Rectal smooth muscle tissue (tissue), 1 donor: ENCODE results near the gene HOXA10.

ENCODE experiments used
- H3K27ac ChIP-seq: one replicate; pipeline ENCODE4 v1.7.0; 2013; ENCODE audit warnings: low read depth, low read length, inconsistent platforms
- H3K27me3 ChIP-seq: one replicate; pipeline ENCODE4 v1.7.0; 2013; ENCODE audit warnings: low read length; ENCODE audit not compliant: control insufficient read depth, insufficient read depth
- H3K36me3 ChIP-seq: one replicate; pipeline ENCODE4 v1.7.0; 2013; ENCODE audit warnings: low read length; ENCODE audit not compliant: control insufficient read depth, insufficient read depth
- H3K4me1 ChIP-seq: one replicate; pipeline ENCODE4 v1.7.0; 2013; ENCODE audit warnings: low read length; ENCODE audit not compliant: control insufficient read depth, insufficient read depth
- H3K4me3 ChIP-seq: one replicate; pipeline ENCODE4 v1.7.0; 2013; ENCODE audit warnings: low read length
- H3K9ac ChIP-seq: one replicate; pipeline ENCODE4 v1.7.0; 2013; ENCODE audit warnings: low read length

HOXA10 gene

GRCh38 chr7:27192546-27193334 lies 18.6 kb upstream of the HOXA10 start:
- H3K4me1 ChIP-seq = peaks cover 8% of the 10 kb centered on the region
- H3K27me3 ChIP-seq = peaks cover 6% of the 10 kb centered on the region
- no peaks in the 10 kb centered on the region for H3K36me3 ChIP-seq
- H3K4me3 ChIP-seq = peak overlapping the region; percentile 71
- peak overlapping the region; percentile 89 for H3K27ac ChIP-seq
- peak overlapping the region; percentile 24 for H3K9ac ChIP-seq

- H3K36me3 ChIP-seq = no peaks in the 10 kb centered on the region
- peaks cover 4% of the 10 kb centered on the region for H3K27me3 ChIP-seq
- peak overlapping the region; percentile 89 for H3K27ac ChIP-seq
- peak overlapping the region; percentile 71 for H3K4me3 ChIP-seq
- H3K4me1 ChIP-seq = peaks cover 8% of the 10 kb centered on the region
- H3K9ac ChIP-seq = peak overlapping the region; percentile 76
Observed at GRCh38 chr7:27191833-27192545, 17.9 kb upstream of the HOXA10 start.

- H3K9ac ChIP-seq = peak overlapping the region; percentile 76
- H3K4me1 ChIP-seq = peaks cover 8% of the 10 kb centered on the region
- H3K27ac ChIP-seq = peak overlapping the region; percentile 89
- H3K27me3 ChIP-seq = peaks cover 4% of the 10 kb centered on the region
- H3K36me3 ChIP-seq = no peaks in the 10 kb centered on the region
- peak overlapping the region; percentile 71 for H3K4me3 ChIP-seq
Observed at GRCh38 chr7:27191161-27191731, 17.1 kb upstream of the HOXA10 start.

GRCh38 chr7:27189997-27190748 lies 16.1 kb upstream of the HOXA10 start:
- peaks cover 8% of the 10 kb centered on the region for H3K4me1 ChIP-seq

GRCh38 chr7:27189295-27189996 lies 15.3 kb upstream of the HOXA10 start:
- Histone ChIP-seq H3K9ac (peak overlapping the region; percentile 6), H3K36me3 (no peaks in the 10 kb centered on the region), H3K27me3 (peaks cover 8% of the 10 kb centered on the region), H3K4me3 (peak overlapping the region; percentile 60), H3K27ac (peak overlapping the region; percentile 89), H3K4me1 (peaks cover 8% of the 10 kb centered on the region)

More at GRCh38 chr7:27189997-27190748, 16.1 kb upstream of the HOXA10 start:
- Histone ChIP-seq H3K9ac (peak overlapping the region; percentile 6), H3K27me3 (peaks cover 4% of the 10 kb centered on the region), H3K36me3 (no peaks in the 10 kb centered on the region), H3K4me3 (peak overlapping the region; percentile 60), H3K27ac (peak overlapping the region; percentile 89)

- Histone ChIP-seq H3K27me3 (peaks cover 8% of the 10 kb centered on the region), H3K4me1 (peaks cover 8% of the 10 kb centered on the region), H3K27ac (peak overlapping the region; percentile 89), H3K36me3 (no peaks in the 10 kb centered on the region), H3K9ac (peak overlapping the region; percentile 2), H3K4me3 (peak overlapping the region; percentile 60)
Observed at GRCh38 chr7:27188386-27189294, 14.5 kb upstream of the HOXA10 start.

GRCh38 chr7:27187475-27188385 lies 13.6 kb upstream of the HOXA10 start:
- peak overlapping the region; percentile 89 for H3K27ac ChIP-seq
- H3K4me1 ChIP-seq = peaks cover 8% of the 10 kb centered on the region
- peak overlapping the region; percentile 2 for H3K9ac ChIP-seq
- no peaks in the 10 kb centered on the region for H3K36me3 ChIP-seq
- peaks cover 8% of the 10 kb centered on the region for H3K27me3 ChIP-seq
- peak overlapping the region; percentile 60 for H3K4me3 ChIP-seq

- Histone ChIP-seq H3K27ac (peak overlapping the region; percentile 89), H3K4me1 (peaks cover 13% of the 10 kb centered on the region), H3K4me3 (peak overlapping the region; percentile 72), H3K27me3 (peaks cover 6% of the 10 kb centered on the region), H3K9ac (peak overlapping the region; percentile 61), H3K36me3 (no peaks in the 10 kb centered on the region)
Observed at GRCh38 chr7:27186668-27187474, 12.8 kb upstream of the HOXA10 start.

GRCh38 chr7:27185854-27186667 lies 11.9 kb upstream of the HOXA10 start:
- Histone ChIP-seq H3K36me3 (no peaks in the 10 kb centered on the region), H3K4me1 (peaks cover 16% of the 10 kb centered on the region), H3K4me3 (peak overlapping the region; percentile 72), H3K27ac (peak overlapping the region; percentile 89), H3K9ac (peak overlapping the region; percentile 59), H3K27me3 (peaks cover 3% of the 10 kb centered on the region)
